Fibroblast of lung (primary cell): Measurements from ENCODE around the gene TSHZ1. TPM values are rescaled to one million over a fixed set of nuclear protein-coding genes. Genes with fewer than 3 reads are reported as not detected.
A peak's percentile ranks its signal among the peaks of the same experiment; 100 is the strongest.

Source experiments
- DNase-seq, 2 donors: peaks; one replicate each; pipeline versions ENCODE4 v3.0.0 to v3.0.0-alpha.2; 2010; ENCODE audit warnings: low read depth in 2 of 2
- H2AFZ ChIP-seq: 2 replicates; pipeline ENCODE4 v1.5.1; 2012; ENCODE audit warnings: low read length, control low read depth, inconsistent platforms
- H3K27ac ChIP-seq: 2 replicates; pipeline ENCODE4 v1.5.1; 2011; ENCODE audit warnings: low read length, control low read depth; ENCODE audit not compliant: insufficient read depth
- H3K27me3 ChIP-seq: 2 replicates; pipeline ENCODE4 v1.5.1; 2011; ENCODE audit warnings: mild to moderate bottlenecking, low read length; ENCODE audit not compliant: control insufficient read depth, insufficient read depth
- H3K36me3 ChIP-seq: 2 replicates; pipeline ENCODE4 v1.5.1; 2011; ENCODE audit warnings: low read length; ENCODE audit not compliant: control insufficient read depth, insufficient read depth
- H3K4me1 ChIP-seq: 2 replicates; pipeline ENCODE4 v1.5.1; 2011; ENCODE audit warnings: low read length; ENCODE audit not compliant: control insufficient read depth, insufficient read depth; ENCODE audit errors: extremely low read depth
- H3K4me2 ChIP-seq: 2 replicates; pipeline ENCODE4 v1.5.1; 2011; ENCODE audit warnings: low read length, control low read depth; ENCODE audit not compliant: insufficient read depth; ENCODE audit errors: extremely low read depth
- H3K4me3 ChIP-seq, 4 experiments: fragments of 200-600 bp in 1 of 4; sonication (generic) in 1 of 4; replicated peaks in 1 of 4; 2 replicates each; pipeline ENCODE4 v1.5.1; 2011 to 2016; ENCODE audit warnings: low read length in 4 of 4, low read depth in 3 of 4, mild to moderate bottlenecking in 3 of 4, control low read depth in 2 of 4, inconsistent platforms in 1 of 4, mixed read lengths in 1 of 4; ENCODE audit not compliant: insufficient read depth in 1 of 4; ENCODE audit errors: control extremely low read depth in 1 of 4
- H3K79me2 ChIP-seq: 2 replicates; pipeline ENCODE4 v1.5.1; 2012; ENCODE audit warnings: mild to moderate bottlenecking, low read length, inconsistent platforms; ENCODE audit not compliant: control insufficient read depth, insufficient read depth
- H3K9ac ChIP-seq: 2 replicates; pipeline ENCODE4 v1.5.1; 2011; ENCODE audit warnings: mild to moderate bottlenecking, low read length, control low read depth; ENCODE audit not compliant: insufficient read depth
- H3K9me3 ChIP-seq: 2 replicates; pipeline ENCODE4 v1.5.1; 2012; ENCODE audit warnings: low read depth, low read length; ENCODE audit not compliant: control insufficient read depth, insufficient read depth
- H4K20me1 ChIP-seq: 2 replicates; pipeline ENCODE4 v1.5.1; 2011; ENCODE audit warnings: low read length; ENCODE audit not compliant: control insufficient read depth, insufficient read depth; ENCODE audit errors: extremely low read depth
- EZH2 ChIP-seq: IDR thresholded peaks from 2 replicates; pipeline ENCODE4 v1.5.1; 2012; ENCODE audit warnings: low read length, control low read depth, mild to moderate bottlenecking; ENCODE audit errors: missing control alignments
- polyA minus RNA-seq: library from RNA; depleted of rRNA, polyadenylated mRNA; stranded (reverse); fragments of >200 nt; gene quantifications from 2 replicates; pipeline ENCODE4 v1.2.3, GENCODE V29; 2011; ENCODE audit warnings: low replicate concordance
- polyA plus RNA-seq, 2 donors: library from polyadenylated mRNA; depleted of rRNA in 1 of 2; stranded (reverse) in 1 of 2; unstranded in 1 of 2; fragments of >200 nt; gene quantifications; 2 replicates each; pipeline ENCODE4 v1.2.1, GENCODE V29; 2011 to 2012; ENCODE audit warnings: missing spikeins in 1 of 2
- total RNA-seq: library from RNA; depleted of rRNA; stranded (reverse); fragments of >200 nt; gene quantifications from 2 replicates; pipeline ENCODE4 v1.2.1, GENCODE V29; 2014
- TF ChIP-seq, protein P1 (sequence below), 2 donors: IDR thresholded peaks in 1 of 2; conservative IDR thresholded peaks in 1 of 2; 1 replicate in 1 of 2; 2 replicates in 1 of 2; pipeline ENCODE4 v1.5.1; 2011 to 2012; ENCODE audit warnings: low read length in 2 of 2, control low read depth in 1 of 2, inconsistent platforms in 1 of 2, low read depth in 1 of 2, mild to moderate bottlenecking in 1 of 2

The TSHZ1 gene, protein sequence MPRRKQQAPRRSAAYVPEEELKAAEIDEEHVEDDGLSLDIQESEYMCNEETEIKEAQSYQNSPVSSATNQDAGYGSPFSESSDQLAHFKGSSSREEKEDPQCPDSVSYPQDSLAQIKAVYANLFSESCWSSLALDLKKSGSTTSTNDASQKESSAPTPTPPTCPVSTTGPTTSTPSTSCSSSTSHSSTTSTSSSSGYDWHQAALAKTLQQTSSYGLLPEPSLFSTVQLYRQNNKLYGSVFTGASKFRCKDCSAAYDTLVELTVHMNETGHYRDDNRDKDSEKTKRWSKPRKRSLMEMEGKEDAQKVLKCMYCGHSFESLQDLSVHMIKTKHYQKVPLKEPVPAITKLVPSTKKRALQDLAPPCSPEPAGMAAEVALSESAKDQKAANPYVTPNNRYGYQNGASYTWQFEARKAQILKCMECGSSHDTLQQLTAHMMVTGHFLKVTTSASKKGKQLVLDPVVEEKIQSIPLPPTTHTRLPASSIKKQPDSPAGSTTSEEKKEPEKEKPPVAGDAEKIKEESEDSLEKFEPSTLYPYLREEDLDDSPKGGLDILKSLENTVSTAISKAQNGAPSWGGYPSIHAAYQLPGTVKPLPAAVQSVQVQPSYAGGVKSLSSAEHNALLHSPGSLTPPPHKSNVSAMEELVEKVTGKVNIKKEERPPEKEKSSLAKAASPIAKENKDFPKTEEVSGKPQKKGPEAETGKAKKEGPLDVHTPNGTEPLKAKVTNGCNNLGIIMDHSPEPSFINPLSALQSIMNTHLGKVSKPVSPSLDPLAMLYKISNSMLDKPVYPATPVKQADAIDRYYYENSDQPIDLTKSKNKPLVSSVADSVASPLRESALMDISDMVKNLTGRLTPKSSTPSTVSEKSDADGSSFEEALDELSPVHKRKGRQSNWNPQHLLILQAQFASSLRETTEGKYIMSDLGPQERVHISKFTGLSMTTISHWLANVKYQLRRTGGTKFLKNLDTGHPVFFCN (N-terminal part only)
- total RNA-seq: 3.9 and 4.3 TPM in 2 replicates
- 3.1 and 4.3 TPM in 2 replicates for polyA plus RNA-seq
- 5.8 and 9.9 TPM in 2 replicates for polyA plus RNA-seq (2012)
- polyA minus RNA-seq: 8.0 and 9.0 TPM in 2 replicates

DNA sequence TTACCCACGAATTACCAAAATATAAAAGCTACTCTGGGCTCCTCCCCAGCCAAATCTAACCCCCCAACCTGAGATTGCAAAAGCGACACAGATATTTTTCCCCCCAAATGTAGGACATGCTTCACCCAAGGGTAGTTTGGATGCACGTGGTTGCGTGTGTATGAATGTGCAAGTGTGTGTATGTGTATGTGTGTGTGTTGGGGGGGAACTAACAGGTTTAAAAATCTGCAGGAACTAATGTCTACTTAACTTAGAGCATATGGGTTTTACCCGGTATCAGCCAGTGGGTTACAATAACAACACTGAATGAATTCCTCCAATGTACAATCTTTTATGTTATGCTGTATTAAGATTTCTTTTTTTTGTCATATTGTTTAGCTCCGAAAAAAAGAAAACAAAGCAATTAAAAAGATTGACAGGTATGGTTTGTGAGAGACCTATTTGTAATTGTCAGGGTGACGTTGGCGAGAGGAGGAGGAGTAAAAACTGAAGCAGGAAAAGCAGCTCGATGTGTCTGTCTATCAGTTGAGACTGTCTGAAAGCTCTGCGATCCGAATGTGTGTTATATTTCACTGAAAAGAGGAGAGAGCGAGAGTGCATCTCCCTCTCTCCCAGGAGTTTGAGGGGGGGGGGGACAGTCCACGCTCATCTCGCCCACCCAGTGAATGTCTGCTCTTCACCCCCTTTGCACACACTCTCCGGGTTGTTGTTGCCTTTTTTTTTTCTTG, at the start of gene TSHZ1:
TSHZ1 (plus strand) TSS at position 524 of the 728 bp plus-strand sequence. CDS start 1,080 bp downstream, outside the sequence.
- H3K4me3 ChIP-seq: peak within 1 kb of the TSS; percentile 78 to 93 (median 84)
- peak; percentile 86 to 92 for DNase-seq
- no peaks in the 10 kb centered on the region for H3K9me3 ChIP-seq
- H4K20me1 ChIP-seq: no peaks in the 10 kb centered on the region
- peak within 1 kb of the TSS; percentile 76 for H3K27ac ChIP-seq
- H2AFZ ChIP-seq: peak within 1 kb of the TSS; percentile 83
- no peaks in the 10 kb centered on the region for H3K36me3 ChIP-seq
- peak within 1 kb of the TSS; percentile 73 for H3K9ac ChIP-seq
- peaks cover 59% of the 10 kb centered on the region for H3K79me2 ChIP-seq
- H3K4me2 ChIP-seq: peak within 1 kb of the TSS; percentile 93
- peaks cover 20% of the 10 kb centered on the region for H3K4me1 ChIP-seq
- H3K27me3 ChIP-seq: no peaks in the 10 kb centered on the region
- no peak for TF ChIP-seq EZH2
- TF ChIP-seq, protein P1, sequence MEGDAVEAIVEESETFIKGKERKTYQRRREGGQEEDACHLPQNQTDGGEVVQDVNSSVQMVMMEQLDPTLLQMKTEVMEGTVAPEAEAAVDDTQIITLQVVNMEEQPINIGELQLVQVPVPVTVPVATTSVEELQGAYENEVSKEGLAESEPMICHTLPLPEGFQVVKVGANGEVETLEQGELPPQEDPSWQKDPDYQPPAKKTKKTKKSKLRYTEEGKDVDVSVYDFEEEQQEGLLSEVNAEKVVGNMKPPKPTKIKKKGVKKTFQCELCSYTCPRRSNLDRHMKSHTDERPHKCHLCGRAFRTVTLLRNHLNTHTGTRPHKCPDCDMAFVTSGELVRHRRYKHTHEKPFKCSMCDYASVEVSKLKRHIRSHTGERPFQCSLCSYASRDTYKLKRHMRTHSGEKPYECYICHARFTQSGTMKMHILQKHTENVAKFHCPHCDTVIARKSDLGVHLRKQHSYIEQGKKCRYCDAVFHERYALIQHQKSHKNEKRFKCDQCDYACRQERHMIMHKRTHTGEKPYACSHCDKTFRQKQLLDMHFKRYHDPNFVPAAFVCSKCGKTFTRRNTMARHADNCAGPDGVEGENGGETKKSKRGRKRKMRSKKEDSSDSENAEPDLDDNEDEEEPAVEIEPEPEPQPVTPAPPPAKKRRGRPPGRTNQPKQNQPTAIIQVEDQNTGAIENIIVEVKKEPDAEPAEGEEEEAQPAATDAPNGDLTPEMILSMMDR (conservative IDR thresholded peaks at IDR 0.05 in 1 of 2, IDR thresholded peaks at IDR 0.05 in 1 of 2; ENCODE audit: low read depth in 1 of 2, low read length in 2 of 2): no peak

- H3K9ac ChIP-seq: no peak overlapping the region
- H3K27ac ChIP-seq: no peak overlapping the region
- H3K9me3 ChIP-seq: no peaks in the 10 kb centered on the region
- no peak overlapping the region for H2AFZ ChIP-seq
- no peaks in the 10 kb centered on the region for H3K4me1 ChIP-seq
- DNase-seq: peak in 1 of 2 donors; percentile 20
- peak overlapping the region; percentile 27 for H3K4me2 ChIP-seq
- no peaks in the 10 kb centered on the region for H3K79me2 ChIP-seq
- no peaks in the 10 kb centered on the region for H3K36me3 ChIP-seq
- H3K27me3 ChIP-seq: no peaks in the 10 kb centered on the region
- TF ChIP-seq, protein P1 (conservative IDR thresholded peaks at IDR 0.05 in 1 of 2, IDR thresholded peaks at IDR 0.05 in 1 of 2; ENCODE audit: low read depth in 1 of 2, low read length in 2 of 2): no peak
- TF ChIP-seq EZH2: no peak
- peak overlapping the region in 2 of 4 experiments; percentile 6 to 36 for H3K4me3 ChIP-seq
- H4K20me1 ChIP-seq: no peaks in the 10 kb centered on the region
Measured at GRCh38 chr18:75161256-75162028, 49.2 kb upstream of the TSHZ1 start.
